HepG2 (cell line): Measurements from ENCODE around the gene SHLD1. TPM values are rescaled to one million over a fixed set of nuclear protein-coding genes. Genes with fewer than 3 reads are reported as not detected.
A peak's percentile ranks its signal among the peaks of the same experiment; 100 is the strongest.

Source experiments
- AKNA ChIP-seq: sonication (generic); formaldehyde crosslinking; IDR thresholded peaks from 2 replicates; pipeline ENCODE4 v1.4.0; 2020; ENCODE audit warnings: missing genetic modification reagents, borderline replicate concordance
- DPF2 ChIP-seq: sonication (generic); formaldehyde crosslinking; IDR thresholded peaks from 2 replicates; pipeline ENCODE4 v1.4.0; 2020; ENCODE audit warnings: mild to moderate bottlenecking, low read depth, missing genetic modification reagents, borderline replicate concordance
- FOXA1 ChIP-seq, 2 experiments: fragments of 450-650 bp in 1 of 2; sonication (generic) in 1 of 2; formaldehyde crosslinking in 1 of 2; IDR thresholded peaks; 2 replicates each; pipeline versions ENCODE4 v1.4.0 to v1.6.1; 2016 to 2020; ENCODE audit warnings: missing genetic modification reagents in 1 of 2
- GRHL1 ChIP-seq: sonication (generic); formaldehyde crosslinking; conservative IDR thresholded peaks from 2 replicates; pipeline ENCODE4 v1.8.0; 2022; ENCODE audit warnings: missing genetic modification reagents
- NFRKB ChIP-seq: fragments of 450-650 bp; IDR thresholded peaks from 2 replicates; pipeline ENCODE4 v1.6.1; 2017
- NONO ChIP-seq, 2 experiments: fragments of 450-650 bp in 1 of 2; sonication (generic) in 1 of 2; formaldehyde crosslinking in 1 of 2; IDR thresholded peaks in 1 of 2; conservative IDR thresholded peaks in 1 of 2; 2 replicates each; pipeline versions ENCODE4 v1.6.1 to v1.8.0; 2017 to 2022; ENCODE audit warnings: mild to moderate bottlenecking in 1 of 2, missing genetic modification reagents in 1 of 2, moderate library complexity in 1 of 2
- SALL1 ChIP-seq: sonication (generic); formaldehyde crosslinking; IDR thresholded peaks from 2 replicates; pipeline ENCODE4 v1.8.0; 2022; ENCODE audit warnings: mild to moderate bottlenecking, missing genetic modification reagents
- SMAD3 ChIP-seq: sonication (generic); formaldehyde crosslinking; IDR thresholded peaks from 2 replicates; pipeline ENCODE4 v1.4.0; 2020; ENCODE audit warnings: missing genetic modification reagents
- ZKSCAN5 ChIP-seq: sonication (generic); formaldehyde crosslinking; IDR thresholded peaks from 2 replicates; pipeline ENCODE4 v1.5.1; 2020; ENCODE audit warnings: mild to moderate bottlenecking, missing genetic modification reagents
- ZNF317 ChIP-seq: sonication (generic); formaldehyde crosslinking; IDR thresholded peaks from 2 replicates; pipeline ENCODE4 v1.5.0; 2020; ENCODE audit warnings: mild to moderate bottlenecking, missing genetic modification reagents
- ZNF367 ChIP-seq: sonication (generic); formaldehyde crosslinking; IDR thresholded peaks from 2 replicates; pipeline ENCODE4 v1.4.0; 2020; ENCODE audit warnings: missing genetic modification reagents, borderline replicate concordance
- ZNF451 ChIP-seq: sonication (generic); formaldehyde crosslinking; IDR thresholded peaks from 2 replicates; pipeline ENCODE4 v1.5.0; 2020; ENCODE audit warnings: mild to moderate bottlenecking, missing genetic modification reagents
- ZNF619 ChIP-seq: sonication (generic); formaldehyde crosslinking; IDR thresholded peaks from 2 replicates; pipeline ENCODE4 v1.4.0; 2020; ENCODE audit warnings: mild to moderate bottlenecking, missing genetic modification reagents
- ZNF629 ChIP-seq: sonication (generic); formaldehyde crosslinking; conservative IDR thresholded peaks from 2 replicates; pipeline ENCODE4 v1.5.0; 2020; ENCODE audit warnings: missing genetic modification reagents
- ZNF816 ChIP-seq: sonication (generic); formaldehyde crosslinking; IDR thresholded peaks from 2 replicates; pipeline ENCODE4 v1.8.0; 2022; ENCODE audit warnings: missing genetic modification reagents, mild to moderate bottlenecking, borderline replicate concordance
- polyA plus RNA-seq, 8 experiments: library from polyadenylated mRNA; depleted of rRNA in 3 of 8; stranded (reverse) in 7 of 8; unstranded in 1 of 8; fragments of >200 nt; fragmentation: Illumina TruSeq in 4 of 8; extraction: Trizol in 4 of 8; gene quantifications; 2 replicates each; pipeline versions ENCODE4 v1.2.1 to v1.2.3, GENCODE V29; 2011 to 2016; ENCODE audit warnings: low read depth in 4 of 8, missing spikeins in 1 of 8, mixed read lengths in 1 of 8; ENCODE audit not compliant: insufficient read depth in 1 of 8
- total RNA-seq, 5 experiments: library from RNA; depleted of rRNA; stranded (reverse); fragments of >200 nt; fragmentation: Illumina TruSeq; extraction: Trizol; gene quantifications; 2 replicates each; pipeline ENCODE4 v1.2.3, GENCODE V29; 2016; ENCODE audit warnings: low read depth in 1 of 5
- TF ChIP-seq, protein P1 (sequence below): sonication (generic); formaldehyde crosslinking; IDR thresholded peaks from 2 replicates; pipeline ENCODE4 v1.9.0; 2021; ENCODE audit warnings: missing genetic modification reagents, borderline replicate concordance
- TF ChIP-seq, protein P2 (sequence below): sonication (generic); formaldehyde crosslinking; IDR thresholded peaks from 2 replicates; pipeline ENCODE4 v1.5.0; 2020; ENCODE audit warnings: mild to moderate bottlenecking, missing genetic modification reagents

Gene SHLD1
- total and polyA plus RNA-seq, 2 of the 13 experiments (the other 11 are each of a cell fraction or from before 2014, with no cell fraction given), result 8.9 to 10.0 TPM

DNA sequence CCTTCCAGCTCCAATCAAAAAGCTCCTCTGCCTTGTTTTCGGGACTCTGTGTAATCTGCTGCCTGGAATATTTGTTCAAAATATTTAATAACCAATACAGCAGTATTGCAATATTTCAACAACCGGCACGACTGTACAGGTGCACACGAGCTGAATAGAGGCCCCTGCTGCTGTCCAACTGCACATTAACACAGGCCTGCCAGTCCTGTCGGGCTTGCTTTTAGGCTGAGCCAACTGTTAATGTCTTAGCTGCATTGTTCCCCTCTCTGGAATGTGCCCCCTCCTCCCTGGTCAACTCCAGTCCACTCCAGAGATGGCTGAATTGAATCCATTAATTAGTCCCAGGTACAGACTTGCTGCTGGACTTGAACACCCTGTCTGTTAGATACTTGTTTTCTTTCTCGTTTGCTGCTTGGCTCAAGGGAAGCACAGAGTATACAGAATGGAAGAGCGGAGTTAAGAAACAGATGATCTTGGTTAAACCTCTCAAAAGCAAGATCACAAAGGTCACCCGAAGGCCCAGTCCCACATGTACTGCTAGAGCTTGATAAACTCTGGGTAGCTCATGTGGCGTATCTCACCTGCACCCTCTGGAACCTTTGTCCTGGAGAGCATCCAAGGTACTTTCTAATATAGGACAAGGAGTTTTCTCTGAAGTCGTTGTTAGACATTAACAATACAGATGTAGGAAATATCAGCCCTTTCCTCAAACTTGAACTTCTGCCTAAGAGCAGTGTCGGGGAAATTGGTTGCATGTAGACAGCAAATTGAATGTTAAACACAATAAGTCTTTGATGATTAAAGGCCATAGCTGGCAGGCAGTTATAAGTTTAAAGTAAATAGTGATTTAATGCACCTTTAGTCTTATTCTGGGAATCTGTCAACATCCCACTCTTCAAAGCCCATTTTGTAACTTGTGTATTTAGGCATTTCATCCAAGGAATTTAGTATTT is 31.9 kb downstream of the SHLD1 start (continued):
- TF ChIP-seq AKNA (0 out of 2 replicates have a peak, but pooled peaks have one; percentile 26), FOXA1 (IDR thresholded peaks at IDR 0.05) (peak; percentile 93), FOXA1 (CRISPR knock-in tag; IDR thresholded peaks at IDR 0.05) (peak; percentile 92), GRHL1 (CRISPR knock-in tag) (no peak), ZNF629 (no peak), NONO (IDR thresholded peaks at IDR 0.05) (no peak), NONO (CRISPR knock-in tag; conservative IDR thresholded peaks at IDR 0.05) (no peak), SMAD3 (CRISPR knock-in tag) (no peak; the same call in 1 of the 2 replicates), ZNF816 (CRISPR knock-in tag) (no peak), ZNF317 (CRISPR knock-in tag) (peak; percentile 39; the same call in 1 of the 2 replicates), DPF2 (CRISPR knock-in tag) (peak; percentile 75), ZNF367 (CRISPR knock-in tag) (no peak), ZNF619 (CRISPR knock-in tag) (no peak), ZKSCAN5 (CRISPR knock-in tag) (no peak), NFRKB (no peak), ZNF451 (no peak), SALL1 (CRISPR knock-in tag) (peak; percentile 52)
- TF ChIP-seq, protein P1, sequence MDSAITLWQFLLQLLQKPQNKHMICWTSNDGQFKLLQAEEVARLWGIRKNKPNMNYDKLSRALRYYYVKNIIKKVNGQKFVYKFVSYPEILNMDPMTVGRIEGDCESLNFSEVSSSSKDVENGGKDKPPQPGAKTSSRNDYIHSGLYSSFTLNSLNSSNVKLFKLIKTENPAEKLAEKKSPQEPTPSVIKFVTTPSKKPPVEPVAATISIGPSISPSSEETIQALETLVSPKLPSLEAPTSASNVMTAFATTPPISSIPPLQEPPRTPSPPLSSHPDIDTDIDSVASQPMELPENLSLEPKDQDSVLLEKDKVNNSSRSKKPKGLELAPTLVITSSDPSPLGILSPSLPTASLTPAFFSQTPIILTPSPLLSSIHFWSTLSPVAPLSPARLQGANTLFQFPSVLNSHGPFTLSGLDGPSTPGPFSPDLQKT (CRISPR knock-in tag), result no peak
- TF ChIP-seq, protein P2, sequence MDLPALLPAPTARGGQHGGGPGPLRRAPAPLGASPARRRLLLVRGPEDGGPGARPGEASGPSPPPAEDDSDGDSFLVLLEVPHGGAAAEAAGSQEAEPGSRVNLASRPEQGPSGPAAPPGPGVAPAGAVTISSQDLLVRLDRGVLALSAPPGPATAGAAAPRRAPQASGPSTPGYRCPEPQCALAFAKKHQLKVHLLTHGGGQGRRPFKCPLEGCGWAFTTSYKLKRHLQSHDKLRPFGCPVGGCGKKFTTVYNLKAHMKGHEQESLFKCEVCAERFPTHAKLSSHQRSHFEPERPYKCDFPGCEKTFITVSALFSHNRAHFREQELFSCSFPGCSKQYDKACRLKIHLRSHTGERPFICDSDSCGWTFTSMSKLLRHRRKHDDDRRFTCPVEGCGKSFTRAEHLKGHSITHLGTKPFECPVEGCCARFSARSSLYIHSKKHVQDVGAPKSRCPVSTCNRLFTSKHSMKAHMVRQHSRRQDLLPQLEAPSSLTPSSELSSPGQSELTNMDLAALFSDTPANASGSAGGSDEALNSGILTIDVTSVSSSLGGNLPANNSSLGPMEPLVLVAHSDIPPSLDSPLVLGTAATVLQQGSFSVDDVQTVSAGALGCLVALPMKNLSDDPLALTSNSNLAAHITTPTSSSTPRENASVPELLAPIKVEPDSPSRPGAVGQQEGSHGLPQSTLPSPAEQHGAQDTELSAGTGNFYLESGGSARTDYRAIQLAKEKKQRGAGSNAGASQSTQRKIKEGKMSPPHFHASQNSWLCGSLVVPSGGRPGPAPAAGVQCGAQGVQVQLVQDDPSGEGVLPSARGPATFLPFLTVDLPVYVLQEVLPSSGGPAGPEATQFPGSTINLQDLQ (CRISPR knock-in tag), result no peak
